ENCODE data around the gene FCER1A.

DNA sequence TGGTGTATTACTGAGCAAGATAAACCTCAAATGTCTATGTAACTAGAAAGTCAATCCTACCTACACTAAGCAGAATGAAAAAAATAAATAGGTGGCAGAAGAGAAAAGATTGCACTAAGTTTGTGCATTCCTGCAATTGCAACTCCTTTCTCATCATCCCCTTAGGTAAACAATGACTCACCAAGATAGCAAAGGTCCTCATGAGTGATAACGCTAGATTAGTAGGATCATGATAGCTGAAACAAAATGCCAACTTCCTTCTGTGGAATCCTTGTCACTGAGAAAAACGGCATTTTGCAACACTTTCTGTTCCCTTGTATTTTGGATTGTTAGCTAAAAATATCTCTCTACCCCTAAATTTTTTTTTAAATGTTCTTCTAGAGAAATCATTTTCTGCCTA lies 20.0 kb upstream of the FCER1A start:
- TF ChIP-seq, protein P1, sequence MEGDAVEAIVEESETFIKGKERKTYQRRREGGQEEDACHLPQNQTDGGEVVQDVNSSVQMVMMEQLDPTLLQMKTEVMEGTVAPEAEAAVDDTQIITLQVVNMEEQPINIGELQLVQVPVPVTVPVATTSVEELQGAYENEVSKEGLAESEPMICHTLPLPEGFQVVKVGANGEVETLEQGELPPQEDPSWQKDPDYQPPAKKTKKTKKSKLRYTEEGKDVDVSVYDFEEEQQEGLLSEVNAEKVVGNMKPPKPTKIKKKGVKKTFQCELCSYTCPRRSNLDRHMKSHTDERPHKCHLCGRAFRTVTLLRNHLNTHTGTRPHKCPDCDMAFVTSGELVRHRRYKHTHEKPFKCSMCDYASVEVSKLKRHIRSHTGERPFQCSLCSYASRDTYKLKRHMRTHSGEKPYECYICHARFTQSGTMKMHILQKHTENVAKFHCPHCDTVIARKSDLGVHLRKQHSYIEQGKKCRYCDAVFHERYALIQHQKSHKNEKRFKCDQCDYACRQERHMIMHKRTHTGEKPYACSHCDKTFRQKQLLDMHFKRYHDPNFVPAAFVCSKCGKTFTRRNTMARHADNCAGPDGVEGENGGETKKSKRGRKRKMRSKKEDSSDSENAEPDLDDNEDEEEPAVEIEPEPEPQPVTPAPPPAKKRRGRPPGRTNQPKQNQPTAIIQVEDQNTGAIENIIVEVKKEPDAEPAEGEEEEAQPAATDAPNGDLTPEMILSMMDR (IDR thresholded peaks at IDR 0.05) = no peak
- TF ChIP-seq POLR2AphosphoS5 (IDR thresholded peaks at IDR 0.05) = no peak
- no peak for TF ChIP-seq POLR2A (IDR thresholded peaks at IDR 0.05)
